GOT3 (cell line): ENCODE data around the gene SPANXN1.
"Not testable (repeated sequence)": the region's sequence is repeated elsewhere in the genome, so short reads cannot be mapped to it uniquely, and the experiment has no call there.

Source experiments
- DNase-seq: peaks from one replicate; lab custom pipeline; 2025; ENCODE audit warnings: mixed read lengths; lab: John Stamatoyannopoulos, UW

SPANXN1 gene, protein sequence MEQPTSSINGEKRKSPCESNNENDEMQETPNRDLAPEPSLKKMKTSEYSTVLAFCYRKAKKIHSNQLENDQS

GRCh38 chrX:145247203-145247602, at the start of gene SPANXN1:
Gene SPANXN1, plus strand, starts transcription at chrX:145247503. Its CDS starts 84 bp downstream, at chrX:145247587.
- not testable (repeated sequence) for DNase-seq

DNA sequence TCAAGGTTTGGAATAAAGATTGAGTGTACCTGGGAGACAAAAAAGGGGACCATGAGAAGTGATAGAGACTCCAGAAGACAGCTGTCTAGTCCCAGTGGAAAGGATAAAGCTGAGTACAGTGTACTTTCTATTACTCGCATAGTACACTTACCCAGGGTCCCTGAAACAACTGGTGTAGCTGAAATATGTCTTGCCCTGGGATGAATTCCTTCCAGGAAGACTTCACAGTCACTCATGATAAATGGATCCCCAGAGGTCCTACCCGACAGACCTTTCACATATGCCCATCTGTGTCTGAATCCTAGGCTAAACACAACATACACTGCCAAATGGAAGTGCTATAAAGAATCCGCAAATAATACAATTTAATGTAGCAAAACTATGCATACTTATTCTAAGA, 48.2 kb upstream of the SPANXN1 start:
- DNase-seq = no peak

GRCh38 chrX:145213504-145213903, 33.8 kb upstream of the SPANXN1 start:
- DNase-seq = no peak

GRCh38 chrX:145292218-145292617, 44.9 kb downstream of the SPANXN1 start:
- no peak for DNase-seq
